Testis (tissue), 2 donors: Measurements from ENCODE around the gene CHST5.
"Not testable (repeated sequence)": the region's sequence is repeated elsewhere in the genome, so short reads cannot be mapped to it uniquely, and the experiment has no call there.

Source experiments
- CTCF ChIP-seq, 3 experiments: fragments of 450-650 bp in 2 of 3; fragments of 200-600 bp in 1 of 3; sonication (generic) in 1 of 3; IDR thresholded peaks; one replicate each; pipeline ENCODE4 v1.5.1; 2016 to 2019; ENCODE audit warnings: antibody characterized with exemption in 3 of 3, mild to moderate bottlenecking in 2 of 3, moderate library complexity in 1 of 3
- POLR2A ChIP-seq: fragments of 450-650 bp; IDR thresholded peaks from one replicate; pipeline ENCODE4 v1.6.1; 2017; ENCODE audit warnings: antibody characterized with exemption, mild to moderate bottlenecking, moderate library complexity

GRCh38 chr16:75501820-75502219 lies 34.1 kb downstream of the CHST5 start:
- not testable (repeated sequence) for TF ChIP-seq CTCF (IDR thresholded peaks at IDR 0.05); POLR2A
